HFF-Myc (cell line): Measurements from ENCODE around the gene C16orf74.
A peak's percentile ranks its signal among the peaks of the same experiment; 100 is the strongest.

Experiments used
- DNase-seq: peaks from one replicate; pipeline ENCODE4 v3.0.0-alpha.2; 2011; ENCODE audit warnings: low read depth; ENCODE audit errors: extremely low read depth
- H3K4me3 ChIP-seq: replicated peaks from 2 replicates; pipeline ENCODE4 v1.5.1; 2011; ENCODE audit warnings: low read depth, mild to moderate bottlenecking, control low read depth, low read length
- CTCF ChIP-seq: IDR thresholded peaks from 2 replicates; pipeline ENCODE4 v1.5.1; 2012; ENCODE audit warnings: mild to moderate bottlenecking, low read depth, low read length, control low read depth; ENCODE audit errors: missing control alignments

C16orf74 gene

GRCh38 chr16:85750827-85751697, at the start of gene C16orf74:
TSS of gene C16orf74 (minus strand) at chr16:85751096. CDS start at chr16:85735217, 15,879 bp downstream.
- H3K4me3 ChIP-seq, result peak within 1 kb of the TSS; percentile 61
- no peak for DNase-seq
- TF ChIP-seq CTCF, result no peak

GRCh38 chr16:85800321-85800669, 49.4 kb upstream of the C16orf74 start:
- peak overlapping the region; percentile 93 for H3K4me3 ChIP-seq
- no peak for DNase-seq
- no peak for TF ChIP-seq CTCF

- peak; percentile 59 for DNase-seq
- TF ChIP-seq CTCF, result no peak
- peak within 1 kb of the TSS; percentile 93 for H3K4me3 ChIP-seq
Observed at GRCh38 chr16:85799497-85800320, 48.8 kb upstream of the C16orf74 start, which contains the start of the genes COX4I1 and EMC8. TSS of gene COX4I1 (plus strand) at chr16:85799695. CDS start at chr16:85801206, 1,511 bp downstream. TSS of gene EMC8 (minus strand) at chr16:85799544. CDS start at chr16:85799295, 249 bp downstream.

GRCh38 chr16:85798901-85799496, 48.1 kb upstream of the C16orf74 start:
- TF ChIP-seq CTCF, result no peak
- H3K4me3 ChIP-seq, result peak overlapping the region; percentile 93
- no peak for DNase-seq

- no peak for TF ChIP-seq CTCF
- no peak for DNase-seq
- H3K4me3 ChIP-seq, result peak overlapping the region; percentile 93
Observed at GRCh38 chr16:85798283-85798776, 47.4 kb upstream of the C16orf74 start.

GRCh38 chr16:85796599-85796998, 45.7 kb upstream of the C16orf74 start:
- H3K4me3 ChIP-seq, result no peak overlapping the region
- no peak for DNase-seq
- TF ChIP-seq CTCF, result no peak
